H1 (cell line): ENCODE results near the gene ASCC3. TPM values are rescaled to one million over a fixed set of nuclear protein-coding genes. Genes with fewer than 3 reads are reported as not detected.

Experiments
- CTCF ChIA-PET: fragments of 300-600 bp; sonication (Branson Sonifier 250); formaldehyde crosslinking; loops from one replicate; lab custom pipeline; 2021; ENCODE audit not compliant: partially characterized antibody; lab: Charles Lee
- POLR2A ChIA-PET: fragments of 300-600 bp; sonication (Branson Sonifier 250); formaldehyde crosslinking; loops from one replicate; lab custom pipeline; 2021; ENCODE audit warnings: inconsistent platforms; ENCODE audit not compliant: partially characterized antibody; lab: Charles Lee
- DNase-seq, 2 experiments: peaks; one replicate each; pipeline versions ENCODE4 v3.0.0 to v3.0.0-alpha.2; 2010 to 2022; ENCODE audit warnings: low spot score in 2 of 2, low read depth in 1 of 2, mixed read lengths in 1 of 2
- FAIRE-seq: peaks from 2 replicates; lab custom pipeline; 2011; peaks lifted over from hg19 to GRCh38; lab: Jason Lieb, UNC
- H2AFZ ChIP-seq: 2 replicates; pipeline ENCODE4 v1.8.1; 2012; ENCODE audit warnings: low read length, inconsistent platforms
- H2AK5ac ChIP-seq: 2 replicates; pipeline ENCODE4 v1.6.1; 2013; ENCODE audit warnings: low read depth, low read length
- H2BK120ac ChIP-seq: replicated peaks from 2 replicates; pipeline ENCODE3; 2013; ENCODE audit warnings: low read depth, low read length, inconsistent platforms
- H2BK12ac ChIP-seq: 2 replicates; pipeline ENCODE4 v1.6.1; 2013; ENCODE audit warnings: low read depth, low read length
- H2BK15ac ChIP-seq: 2 replicates; pipeline ENCODE4 v1.6.1; 2013; ENCODE audit warnings: low read length
- H2BK20ac ChIP-seq: 2 replicates; pipeline ENCODE4 v1.6.1; 2013; ENCODE audit warnings: low read length
- H2BK5ac ChIP-seq: 2 replicates; pipeline ENCODE4 v1.6.1; 2013; ENCODE audit warnings: low read depth, low read length
- H3K14ac ChIP-seq: 2 replicates; pipeline ENCODE4 v1.6.1; 2013; ENCODE audit warnings: inconsistent platforms; ENCODE audit not compliant: insufficient read length
- H3K18ac ChIP-seq: 2 replicates; pipeline ENCODE4 v1.6.1; 2013; ENCODE audit warnings: low read length; ENCODE audit errors: extremely low read depth
- H3K23ac ChIP-seq: 2 replicates; pipeline ENCODE4 v1.6.1; 2013; ENCODE audit warnings: inconsistent platforms; ENCODE audit not compliant: insufficient read length
- H3K23me2 ChIP-seq: 2 replicates; pipeline ENCODE4 v1.6.1; 2013; ENCODE audit warnings: low read depth, low read length
- H3K27ac ChIP-seq: 2 replicates; pipeline ENCODE4 v1.6.1; 2011; ENCODE audit warnings: low read depth, low read length, inconsistent platforms
- H3K27me3 ChIP-seq, 4 experiments: replicated peaks in 1 of 4; 1 replicate in 1 of 4; 2 replicates in 3 of 4; pipeline versions ENCODE4 v1.6.1 to v1.8.1; 2011 to 2013; ENCODE audit warnings: low read length in 3 of 4, mild to moderate bottlenecking in 3 of 4, inconsistent platforms in 2 of 4, mixed read lengths in 2 of 4, moderate library complexity in 1 of 4; ENCODE audit not compliant: control insufficient read depth in 3 of 4, insufficient read depth in 3 of 4; ENCODE audit errors: extremely low read depth in 1 of 4
- H3K36me3 ChIP-seq, 4 experiments: 2 replicates each; pipeline versions ENCODE4 v1.6.1 to v1.8.1; 2011 to 2013; ENCODE audit warnings: mild to moderate bottlenecking in 4 of 4, low read length in 3 of 4, moderate library complexity in 2 of 4, control low read depth in 1 of 4, inconsistent platforms in 1 of 4; ENCODE audit not compliant: insufficient read depth in 4 of 4, control insufficient read depth in 2 of 4
- H3K4ac ChIP-seq: replicated peaks from 2 replicates; pipeline ENCODE3; 2013; ENCODE audit warnings: low read length, low read depth, mixed read lengths, inconsistent platforms; ENCODE audit not compliant: insufficient read length
- H3K4me1 ChIP-seq, 4 experiments: replicated peaks in 1 of 4; 1 replicate in 1 of 4; 2 replicates in 3 of 4; pipeline versions ENCODE4 v1.6.1 to v1.8.1; 2011 to 2013; ENCODE audit warnings: low read length in 3 of 4, inconsistent platforms in 2 of 4, mixed read lengths in 1 of 4; ENCODE audit not compliant: insufficient read depth in 4 of 4, control insufficient read depth in 3 of 4
- H3K4me2 ChIP-seq, 2 experiments: 2 replicates each; pipeline versions ENCODE4 v1.6.1 to v1.8.1; 2011 to 2013; ENCODE audit warnings: low read depth in 2 of 2, low read length in 2 of 2, control low read depth in 1 of 2, inconsistent platforms in 1 of 2, mild to moderate bottlenecking in 1 of 2; ENCODE audit not compliant: insufficient read depth in 1 of 2
- H3K4me3 ChIP-seq, 4 experiments: fragments of 200-600, 300-600 bp in 1 of 4; sonication (generic), shearing (Covaris generic), sonication (Bioruptor Twin) in 1 of 4; 2 replicates each; pipeline versions ENCODE4 v1.5.1 to v1.8.1; 2011 to 2016; ENCODE audit warnings: low read length in 4 of 4, low read depth in 3 of 4, control low read depth in 2 of 4, inconsistent platforms in 2 of 4, mild to moderate bottlenecking in 2 of 4, mixed read lengths in 1 of 4, moderate library complexity in 1 of 4; ENCODE audit not compliant: insufficient read depth in 2 of 4; ENCODE audit errors: extremely low read depth in 1 of 4
- H3K56ac ChIP-seq: replicated peaks from 2 replicates; pipeline ENCODE3; 2013; ENCODE audit warnings: low read depth, mild to moderate bottlenecking, mixed read lengths, low read length, inconsistent platforms; ENCODE audit not compliant: insufficient read length
- H3K79me1 ChIP-seq: 2 replicates; pipeline ENCODE4 v1.6.1; 2013; ENCODE audit warnings: low read depth, low read length, control low read depth
- H3K79me2 ChIP-seq, 2 experiments: 2 replicates each; pipeline versions ENCODE4 v1.6.1 to v1.8.1; 2012 to 2013; ENCODE audit warnings: low read length in 2 of 2, mild to moderate bottlenecking in 2 of 2, inconsistent platforms in 1 of 2; ENCODE audit not compliant: insufficient read depth in 2 of 2, control insufficient read depth in 1 of 2
- H3K9ac ChIP-seq, 4 experiments: replicated peaks in 1 of 4; 1 replicate in 1 of 4; 2 replicates in 3 of 4; pipeline versions ENCODE4 v1.6.1 to v1.8.1; 2011 to 2013; ENCODE audit warnings: low read depth in 3 of 4, low read length in 3 of 4, control low read depth in 2 of 4, mild to moderate bottlenecking in 2 of 4, moderate library complexity in 2 of 4, inconsistent platforms in 1 of 4; ENCODE audit errors: extremely low read depth in 1 of 4
- H3K9me3 ChIP-seq, 2 experiments: 2 replicates each; pipeline versions ENCODE4 v1.6.1 to v1.8.1; 2012 to 2013; ENCODE audit warnings: mild to moderate bottlenecking in 2 of 2, moderate library complexity in 2 of 2, control low read depth in 1 of 2, inconsistent platforms in 1 of 2, low read depth in 1 of 2, low read length in 1 of 2, mixed read lengths in 1 of 2; ENCODE audit not compliant: insufficient read depth in 2 of 2
- H4K20me1 ChIP-seq, 2 experiments: replicated peaks in 1 of 2; 2 replicates each; pipeline versions ENCODE3 to v1.8.1; 2011 to 2013; ENCODE audit warnings: inconsistent platforms in 2 of 2, low read length in 2 of 2, mild to moderate bottlenecking in 1 of 2; ENCODE audit not compliant: insufficient read depth in 2 of 2, control insufficient read depth in 1 of 2
- H4K5ac ChIP-seq: 2 replicates; pipeline ENCODE4 v1.6.1; 2013; ENCODE audit warnings: low read length, low read depth, mixed read lengths, inconsistent platforms; ENCODE audit not compliant: insufficient read length
- H4K8ac ChIP-seq: 2 replicates; pipeline ENCODE4 v1.8.0; 2013; ENCODE audit warnings: mild to moderate bottlenecking, moderate library complexity, low read length, inconsistent platforms; ENCODE audit not compliant: insufficient read depth; ENCODE audit errors: extremely low read depth
- H4K91ac ChIP-seq: replicated peaks from 2 replicates; pipeline ENCODE3; 2013; ENCODE audit warnings: low read length, mixed read lengths, inconsistent platforms; ENCODE audit not compliant: insufficient read length
- ATF2 ChIP-seq: IDR thresholded peaks from 2 replicates; pipeline ENCODE4 v1.6.1; 2012; ENCODE audit warnings: low read length, inconsistent platforms
- BRCA1 ChIP-seq: IDR thresholded peaks from 2 replicates; pipeline ENCODE4 v1.6.1; 2012; ENCODE audit warnings: low read depth, low read length, improper control_type of control experiment
- CEBPB ChIP-seq: IDR thresholded peaks from 2 replicates; pipeline ENCODE4 v1.6.1; 2012; ENCODE audit warnings: low read depth, low read length
- GTF2F1 ChIP-seq: IDR thresholded peaks from 2 replicates; pipeline ENCODE4 v1.6.1; 2012; ENCODE audit warnings: low read depth, low read length, improper control_type of control experiment, borderline replicate concordance
- HDAC2 ChIP-seq, 2 experiments: fragments of 300-600 bp in 1 of 2; sonication (generic) in 1 of 2; IDR thresholded peaks; 2 replicates each; pipeline ENCODE4 v1.6.1; 2011 to 2012; ENCODE audit warnings: low read depth in 2 of 2, low read length in 2 of 2, mild to moderate bottlenecking in 2 of 2, moderate library complexity in 2 of 2, borderline replicate concordance in 1 of 2, inconsistent platforms in 1 of 2
- HDAC6 ChIP-seq: IDR thresholded peaks from one replicate; pipeline ENCODE4 v1.7.1; 2012; ENCODE audit warnings: low read depth, mild to moderate bottlenecking, inconsistent platforms, low read length, moderate library complexity
- MAX ChIP-seq: IDR thresholded peaks from 2 replicates; pipeline ENCODE4 v1.6.1; 2012; ENCODE audit warnings: inconsistent platforms
- TCF12 ChIP-seq: IDR thresholded peaks from 2 replicates; pipeline ENCODE4 v1.6.1; 2011; ENCODE audit warnings: low read depth, mild to moderate bottlenecking, low read length
- WGBS, 2 experiments: shearing (Covaris generic) in 1 of 2; methylation state at CpG; one replicate each; pipeline versions ENCODE4 v1.1.6 to v1.1.7; 2013 to 2015; ENCODE audit warnings: low lambda C conversion rate in 2 of 2, mixed read lengths in 2 of 2, inconsistent platforms in 1 of 2, low coverage in 1 of 2, missing lambda C conversion rate in 1 of 2; ENCODE audit not compliant: insufficient replicate concordance in 2 of 2, insufficient coverage in 1 of 2, insufficient read length in 1 of 2; ENCODE audit errors: extremely low coverage in 1 of 2, missing lambda C conversion rate in 1 of 2; 5-methylcytosine and 5-hydroxymethylcytosine counted together
- polyA plus RNA-seq, 7 experiments: library from polyadenylated mRNA; depleted of rRNA in 3 of 7; stranded (reverse) in 5 of 7; unstranded in 2 of 7; fragments of >200 nt in 5 of 7; fragments of 200-250 nt in 2 of 7; gene quantifications; 1 replicate in 5 of 7; 2 replicates in 1 of 7; 4 replicates in 1 of 7; pipeline versions ENCODE4 v1.2.1 to v1.2.3, GENCODE V29; 2011 to 2013; ENCODE audit warnings: missing spikeins in 2 of 7, mixed read lengths in 2 of 7
- total RNA-seq: library from RNA; stranded (reverse); fragmentation: NEBNext Ultra II Directional; extraction: Animal tissue kit (Norgen Biotek cat#: 25700); gene quantifications from 2 replicates; pipeline ENCODE4 v1.2.1, GENCODE V29; 2021

Gene ASCC3
- total and polyA plus RNA-seq, 2 of the 8 experiments (the other 6 are each of a cell fraction or from before 2014, with no cell fraction given): 37.5 to 77.8 TPM

GRCh38 chr6:100809346-100809745, 71.8 kb downstream of the ASCC3 start:
- Histone ChIP-seq H3K23ac (no peak overlapping the region), H4K91ac (no peak overlapping the region), H3K56ac (no peak overlapping the region), H3K23me2 (no peaks in the 10 kb centered on the region), H3K27ac (no peak overlapping the region), H3K79me2 (peaks cover 0 to 36% of the 10 kb centered on the region in 2 experiments; a peak in 2 of 4 replicates), H4K8ac (no peak overlapping the region), H3K4me3 (no peak overlapping the region), H2BK15ac (no peak overlapping the region), H3K4me1 (no peaks in the 10 kb centered on the region), H3K4me2 (no peak overlapping the region), H4K5ac (no peak overlapping the region), H3K79me1 (no peaks in the 10 kb centered on the region), H3K9me3 (no peaks in the 10 kb centered on the region), H2AFZ (no peak overlapping the region), H3K9ac (no peak overlapping the region), H3K18ac (no peak overlapping the region), H3K14ac (no peak overlapping the region), H4K20me1 (peaks cover 0 to 4% of the 10 kb centered on the region in 2 experiments), H3K27me3 (no peaks in the 10 kb centered on the region), H2AK5ac (no peak overlapping the region), H2BK12ac (no peak overlapping the region), H2BK5ac (no peak overlapping the region)
- CTCF ChIA-PET: no interaction called here
- DNase-seq (no peak), FAIRE-seq (no peak)
- no peak for TF ChIP-seq CEBPB
- no peak for TF ChIP-seq HDAC6
- no peak for TF ChIP-seq BRCA1
- TF ChIP-seq HDAC2 (IDR thresholded peaks at IDR 0.05; ENCODE audit: borderline replicate concordance in 1 of 2, low read depth in 2 of 2, low read length in 2 of 2): no peak
- no peak for TF ChIP-seq ATF2
- no peak for TF ChIP-seq MAX
- no peak for TF ChIP-seq GTF2F1
- TF ChIP-seq TCF12: no peak
- TF ChIP-seq, all 59 proteins: peak for 0
- Histone ChIP-seq H2BK20ac (no peak overlapping the region), H3K36me3 (no peaks in the 10 kb centered on the region), H3K4ac (no peak overlapping the region), H2BK120ac (no peak overlapping the region)
- WGBS, 2 experiments: 100% methylated on average over 1 of the region's 1 CpG; no CpG with 5 or more reads in 1 of the 2 experiments
- POLR2A ChIA-PET: no interaction called here
